Pancreas (tissue), 10 donors: ENCODE measurements around the gene MAPK1IP1L. TPM values are rescaled to one million over a fixed set of nuclear protein-coding genes. Genes with fewer than 3 reads are reported as not detected.

Experiments
- ATAC-seq, 4 donors: fragments of 200-7000 bp; cut with Tn5 transposase; one replicate each; pipeline versions ENCODE4 v1.8.0 to v1.9.1; 2020; ENCODE audit warnings: mild to moderate bottlenecking in 4 of 4, moderate library complexity in 4 of 4
- DNase-seq, 6 donors: peaks; one replicate each; pipeline ENCODE4 v3.0.0-alpha.2; 2020
- FAIRE-seq: peaks from 2 replicates; lab custom pipeline; 2012; peaks lifted over from hg19 to GRCh38; lab: Jason Lieb, UNC
- H3K27ac ChIP-seq, 4 donors: fragments of 200-600 bp; sonication (generic); 1 replicate in 3 of 4; 2 replicates in 1 of 4; pipeline versions ENCODE4 v1.5.0 to v1.8.0; 2020
- H3K27me3 ChIP-seq, 4 donors: fragments of 200-600 bp; one replicate each; pipeline ENCODE4 v1.8.0; 2021
- H3K36me3 ChIP-seq, 3 donors: fragments of 200-600 bp; sonication (generic) in 1 of 3; one replicate each; pipeline versions ENCODE4 v1.5.0 to v1.8.0; 2020 to 2021
- H3K4me1 ChIP-seq, 3 donors: fragments of 200-600 bp; one replicate each; pipeline ENCODE4 v1.8.0; 2021
- H3K4me3 ChIP-seq, 4 donors: fragments of 200-600 bp; sonication (generic) in 2 of 4; one replicate each; pipeline versions ENCODE4 v1.5.0 to v1.8.0; 2020 to 2021
- H3K9me3 ChIP-seq, 4 donors: fragments of 200-600 bp; one replicate each; pipeline ENCODE4 v1.8.0; 2021
- CTCF ChIP-seq, 4 donors: fragments of 200-600 bp; sonication (generic) in 3 of 4; IDR thresholded peaks; one replicate each; pipeline versions ENCODE4 v1.5.0 to v1.8.0; 2021; ENCODE audit warnings: antibody characterized with exemption in 4 of 4
- WGBS, 2 donors: extraction: QIAGEN DNeasy Blood & Tissue Kit; methylation state at CpG; one replicate each; pipeline ENCODE4 v1.1.7; 2013; 5-methylcytosine and 5-hydroxymethylcytosine counted together
- intact Hi-C, 3 donors: fragments of 100-400 bp; cut with DNase I; formaldehyde crosslinking; loops; one replicate each; pipeline versions ENCODE4 v1.11.1 to v1.14.2; 2022
- polyA plus RNA-seq, 2 donors: library from polyadenylated mRNA; stranded (reverse); fragments of 200-250 nt; gene quantifications; one replicate each; pipeline ENCODE4 v1.2.3, GENCODE V29; 2013
- total RNA-seq, 6 donors: library from RNA; stranded (reverse); fragmentation: NEBNext Ultra II Directional in 4 of 6; extraction: Animal tissue kit (Norgen Biotek cat#: 25700) in 4 of 6; gene quantifications; one replicate each; pipeline versions ENCODE4 v1.2.1 to v1.2.4, GENCODE V29; 2021 to 2023
- donor health status: healthy with polysubstance abuse.
- donor health status: DM: no; HTN: no; CAD: no; lungs with moderate emphysema.
- donor health status: DM: no; HTN: no; CAD: no.
- donor health status: control.
- donor health status: control.
- donor health status: Bipolar disorder and iron deficiency.
- donor health status: DM: yes; HTN: yes; CAD: no.
- donor health status: DM: no; HTN: no; CAD: no.
- donor health status: DM: no; HTN: no; CAD: no.
- donor health status: DM: yes; HTN: yes; CAD: no.

Gene MAPK1IP1L
- total and polyA plus RNA-seq, 8 donors = 12.9 to 29.7 (median 23.1) TPM

GRCh38 chr14:55103971-55104954, 52.8 kb downstream of the MAPK1IP1L start:
- no peaks in the 10 kb centered on the region for H3K36me3 ChIP-seq
- DNase-seq (no peak), ATAC-seq (no peak), FAIRE-seq (no peak)
- H3K27ac ChIP-seq = peak overlapping the region; percentile 66 to 89 (median 78)
- no peaks in the 10 kb centered on the region for H3K9me3 ChIP-seq
- H3K27me3 ChIP-seq = no peaks in the 10 kb centered on the region
- intact Hi-C loops = no loop called here
- no peak for TF ChIP-seq CTCF (IDR thresholded peaks at IDR 0.05)
- H3K4me3 ChIP-seq = no peak overlapping the region
- H3K4me1 ChIP-seq = peaks cover 10 to 43% (median 27%) of the 10 kb centered on the region in 3 donors
- WGBS, 2 donors = 86 to 91% methylated on average over 6 of the region's 6 CpGs

- peaks cover 10 to 43% (median 27%) of the 10 kb centered on the region in 3 donors for H3K4me1 ChIP-seq
- no peak for DNase-seq
- 91 to 92% methylated on average over 7 of the region's 7 CpGs for WGBS, 2 donors
- H3K27ac ChIP-seq = no peak overlapping the region
- intact Hi-C loops = no loop called here
- no peak for TF ChIP-seq CTCF (IDR thresholded peaks at IDR 0.05)
- H3K9me3 ChIP-seq = no peaks in the 10 kb centered on the region
- H3K4me3 ChIP-seq = no peak overlapping the region
- H3K27me3 ChIP-seq = no peaks in the 10 kb centered on the region
- no peak for ATAC-seq
- H3K36me3 ChIP-seq = no peaks in the 10 kb centered on the region
- FAIRE-seq = no peak
Observed at GRCh38 chr14:55105991-55106390, 54.5 kb downstream of the MAPK1IP1L start.

GRCh38 chr14:55107766-55108554, 56.5 kb downstream of the MAPK1IP1L start:
- H3K4me1 ChIP-seq = peaks cover 0 to 25% (median 12%) of the 10 kb centered on the region in 3 donors
- 57 to 58% methylated on average over 19 of the region's 19 CpGs for WGBS, 2 donors
- no peaks in the 10 kb centered on the region for H3K36me3 ChIP-seq
- no peaks in the 10 kb centered on the region for H3K9me3 ChIP-seq
- ATAC-seq = peak; percentile 77 to 92 (median 83)
- H3K27me3 ChIP-seq = no peaks in the 10 kb centered on the region
- H3K27ac ChIP-seq = peak overlapping the region; percentile 43 to 90 (median 74)
- no peak for FAIRE-seq
- H3K4me3 ChIP-seq = no peak overlapping the region
- TF ChIP-seq CTCF (IDR thresholded peaks at IDR 0.05) = no peak
- intact Hi-C loops = no loop called here
- peak; percentile 64 to 84 (median 80) for DNase-seq

GRCh38 chr14:55109836-55110235, 58.4 kb downstream of the MAPK1IP1L start:
- Histone ChIP-seq H3K27ac (no peak overlapping the region), H3K27me3 (no peaks in the 10 kb centered on the region), H3K4me3 (no peak overlapping the region), H3K9me3 (no peaks in the 10 kb centered on the region), H3K36me3 (no peaks in the 10 kb centered on the region), H3K4me1 (peaks cover 0 to 13% (median 0%) of the 10 kb centered on the region in 3 donors)
- no peak for TF ChIP-seq CTCF (IDR thresholded peaks at IDR 0.05)
- intact Hi-C loops = no loop called here
- ATAC-seq = no peak
- DNase-seq = no peak
- FAIRE-seq = no peak
- 92 to 96% methylated on average over 1 of the region's 1 CpG for WGBS, 2 donors
